Astrocyte (in vitro differentiated cells and primary cell): ENCODE measurements around the gene INPP5J. TPM values are rescaled to one million over a fixed set of nuclear protein-coding genes. Genes with fewer than 3 reads are reported as not detected.
"Not testable (repeated sequence)": the region's sequence is repeated elsewhere in the genome, so short reads cannot be mapped to it uniquely, and the experiment has no call there.

Experiments
- DNase-seq: peaks from one replicate; pipeline ENCODE4 v3.0.0-alpha.2; 2010; ENCODE audit warnings: low read depth
- FAIRE-seq: peaks from 2 replicates; lab custom pipeline; 2011; peaks lifted over from hg19 to GRCh38; lab: Jason Lieb, UNC
- H2AFZ ChIP-seq: 2 replicates; pipeline ENCODE4 v1.6.0; 2012; ENCODE audit warnings: low read depth, low read length, inconsistent platforms
- H3K27ac ChIP-seq: 2 replicates; pipeline ENCODE4 v1.5.1; 2011; ENCODE audit warnings: low read depth, low read length, inconsistent platforms
- H3K27me3 ChIP-seq: 2 replicates; pipeline ENCODE4 v1.6.0; 2011; ENCODE audit warnings: low read length, inconsistent platforms; ENCODE audit not compliant: insufficient read depth
- H3K36me3 ChIP-seq: 2 replicates; pipeline ENCODE4 v1.5.1; 2011; ENCODE audit warnings: low read length, inconsistent platforms; ENCODE audit not compliant: insufficient read depth
- H3K4me1 ChIP-seq: 2 replicates; pipeline ENCODE4 v1.5.1; 2011; ENCODE audit warnings: low read length, inconsistent platforms; ENCODE audit not compliant: insufficient read depth
- H3K4me2 ChIP-seq: 2 replicates; pipeline ENCODE4 v1.6.0; 2012; ENCODE audit warnings: low read length, inconsistent platforms
- H3K4me3 ChIP-seq: 2 replicates; pipeline ENCODE4 v1.5.1; 2011; ENCODE audit warnings: low read depth, mild to moderate bottlenecking, low read length, inconsistent platforms; ENCODE audit not compliant: insufficient read depth
- H3K79me2 ChIP-seq: 2 replicates; pipeline ENCODE4 v1.6.0; 2012; ENCODE audit warnings: mild to moderate bottlenecking, low read length, inconsistent platforms; ENCODE audit not compliant: insufficient read depth
- H3K9ac ChIP-seq: 2 replicates; pipeline ENCODE4 v1.6.0; 2012; ENCODE audit warnings: mild to moderate bottlenecking, low read length, inconsistent platforms
- H3K9me3 ChIP-seq: 2 replicates; pipeline ENCODE4 v1.5.1; 2012; ENCODE audit warnings: low read depth, mild to moderate bottlenecking, low read length, inconsistent platforms; ENCODE audit not compliant: insufficient read depth
- H4K20me1 ChIP-seq: 2 replicates; pipeline ENCODE4 v1.6.0; 2012; ENCODE audit warnings: low read length, inconsistent platforms; ENCODE audit not compliant: insufficient read depth
- H3K27ac Mint-ChIP-seq: one replicate; pipeline ENCODE4 v1.8.0; 2021; ENCODE audit warnings: mild to moderate bottlenecking, mixed read lengths; ENCODE audit not compliant: unreplicated experiment
- H3K27me3 Mint-ChIP-seq: one replicate; pipeline ENCODE4 v1.8.0; 2021; ENCODE audit warnings: low read depth, mixed read lengths; ENCODE audit not compliant: unreplicated experiment
- H3K36me3 Mint-ChIP-seq: one replicate; pipeline ENCODE4 v1.8.0; 2021; ENCODE audit warnings: low read depth, mixed read lengths; ENCODE audit not compliant: unreplicated experiment
- H3K4me1 Mint-ChIP-seq: one replicate; pipeline ENCODE4 v1.8.0; 2021; ENCODE audit warnings: low read depth, mixed read lengths; ENCODE audit not compliant: unreplicated experiment
- H3K4me3 Mint-ChIP-seq: one replicate; pipeline ENCODE4 v1.8.0; 2021; ENCODE audit warnings: mild to moderate bottlenecking, moderate library complexity, mixed read lengths; ENCODE audit not compliant: unreplicated experiment
- H3K9me3 Mint-ChIP-seq: one replicate; pipeline ENCODE4 v1.8.0; 2021; ENCODE audit warnings: mild to moderate bottlenecking, mixed read lengths; ENCODE audit not compliant: unreplicated experiment
- EZH2 ChIP-seq: IDR thresholded peaks from 2 replicates; pipeline ENCODE4 v1.6.1; 2012; ENCODE audit warnings: mild to moderate bottlenecking, low read length, inconsistent platforms; ENCODE audit not compliant: insufficient read depth
- total RNA-seq: library from RNA; stranded (reverse); gene quantifications from 2 replicates; pipeline ENCODE4 v1.2.1, GENCODE V29; 2021
- TF ChIP-seq, protein P1 (sequence below): IDR thresholded peaks from 2 replicates; pipeline ENCODE4 v1.5.1; 2011; ENCODE audit warnings: low read depth, mild to moderate bottlenecking, inconsistent platforms, low read length, moderate library complexity; ENCODE audit not compliant: insufficient read depth

Gene INPP5J
- total RNA-seq, 1 donor from 2014 or later: 3.0 TPM

DNA sequence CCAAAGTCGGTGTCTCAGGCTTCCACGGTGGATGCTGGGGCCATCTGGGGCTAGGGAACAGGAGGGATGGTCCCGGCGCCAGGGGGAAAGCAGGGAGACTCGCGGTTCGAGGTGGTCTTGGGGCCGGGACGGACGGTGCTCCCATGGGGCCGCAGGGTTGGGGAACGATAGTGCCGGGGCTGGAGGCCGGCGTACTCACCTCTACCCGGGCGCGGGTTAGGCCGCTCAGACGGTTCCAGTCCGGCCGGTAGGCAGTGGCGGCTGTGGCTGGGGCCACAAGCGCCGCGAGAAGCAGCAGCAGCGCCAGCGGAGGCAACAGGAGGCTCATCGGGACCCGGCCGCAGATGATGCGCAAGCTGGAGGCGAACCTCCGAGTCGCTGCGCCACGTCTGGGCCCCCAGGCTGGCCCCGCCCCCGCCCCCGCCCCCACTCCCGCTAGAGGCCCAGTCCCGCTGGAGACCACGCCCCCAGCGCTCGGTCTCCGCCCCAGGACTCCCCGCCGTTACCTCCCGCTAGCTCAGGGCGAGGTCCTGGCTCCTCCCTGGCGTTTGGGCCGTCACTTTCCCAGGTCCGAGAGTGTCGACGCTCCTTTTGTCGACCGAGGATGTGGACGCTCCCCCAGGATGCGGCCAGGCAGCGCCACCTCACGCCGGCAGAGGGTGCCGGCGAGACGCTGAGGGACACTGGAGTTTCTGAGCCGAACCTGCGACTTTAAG lies 15.4 kb upstream of the INPP5J start, which contains the start of gene SELENOM:
Gene SELENOM, minus strand, starts transcription at position 391 of the 716 bp plus-strand sequence. Its CDS starts 63 bp downstream, at position 328.
- no peaks in the 10 kb centered on the region for H3K27me3 Mint-ChIP-seq
- H3K27ac ChIP-seq: peak within 1 kb of the TSS; percentile 85
- DNase-seq: peak; percentile 93

DNA sequence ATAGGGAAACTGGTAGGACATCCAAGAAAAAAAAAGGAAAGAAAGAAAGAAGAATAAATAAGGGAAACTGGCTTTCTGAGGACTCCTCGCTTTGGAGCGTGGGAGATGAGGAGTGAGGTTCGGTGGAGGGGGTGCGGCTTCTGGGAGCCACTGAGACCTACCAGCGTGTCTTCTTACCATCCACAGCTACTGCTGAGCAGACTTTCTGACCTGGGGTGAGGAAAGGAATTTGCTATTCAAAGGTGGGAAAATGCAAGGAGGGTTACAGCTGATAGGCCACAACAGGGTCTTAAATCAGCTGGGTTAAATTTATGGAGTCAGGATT lies 14.9 kb upstream of the INPP5J start:
- FAIRE-seq: no peak
- peaks cover 25% of the 10 kb centered on the region for H3K4me1 Mint-ChIP-seq
- DNase-seq: no peak
- TF ChIP-seq, protein P1, sequence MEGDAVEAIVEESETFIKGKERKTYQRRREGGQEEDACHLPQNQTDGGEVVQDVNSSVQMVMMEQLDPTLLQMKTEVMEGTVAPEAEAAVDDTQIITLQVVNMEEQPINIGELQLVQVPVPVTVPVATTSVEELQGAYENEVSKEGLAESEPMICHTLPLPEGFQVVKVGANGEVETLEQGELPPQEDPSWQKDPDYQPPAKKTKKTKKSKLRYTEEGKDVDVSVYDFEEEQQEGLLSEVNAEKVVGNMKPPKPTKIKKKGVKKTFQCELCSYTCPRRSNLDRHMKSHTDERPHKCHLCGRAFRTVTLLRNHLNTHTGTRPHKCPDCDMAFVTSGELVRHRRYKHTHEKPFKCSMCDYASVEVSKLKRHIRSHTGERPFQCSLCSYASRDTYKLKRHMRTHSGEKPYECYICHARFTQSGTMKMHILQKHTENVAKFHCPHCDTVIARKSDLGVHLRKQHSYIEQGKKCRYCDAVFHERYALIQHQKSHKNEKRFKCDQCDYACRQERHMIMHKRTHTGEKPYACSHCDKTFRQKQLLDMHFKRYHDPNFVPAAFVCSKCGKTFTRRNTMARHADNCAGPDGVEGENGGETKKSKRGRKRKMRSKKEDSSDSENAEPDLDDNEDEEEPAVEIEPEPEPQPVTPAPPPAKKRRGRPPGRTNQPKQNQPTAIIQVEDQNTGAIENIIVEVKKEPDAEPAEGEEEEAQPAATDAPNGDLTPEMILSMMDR: no peak
- no peak for TF ChIP-seq EZH2
- H3K4me3 ChIP-seq: peak overlapping the region; percentile 54
- peaks cover 41% of the 10 kb centered on the region for H4K20me1 ChIP-seq
- H3K9me3 ChIP-seq: no peaks in the 10 kb centered on the region
- H3K9me3 Mint-ChIP-seq: no peaks in the 10 kb centered on the region
- peak overlapping the region; percentile 84 for H3K4me2 ChIP-seq
- H2AFZ ChIP-seq: peak overlapping the region; percentile 78
- peaks cover 23% of the 10 kb centered on the region for H3K4me1 ChIP-seq
- peaks cover 6% of the 10 kb centered on the region for H3K36me3 Mint-ChIP-seq
- no peaks in the 10 kb centered on the region for H3K27me3 ChIP-seq
- peak overlapping the region; percentile 73 for H3K9ac ChIP-seq
- H3K27me3 Mint-ChIP-seq: no peaks in the 10 kb centered on the region
- peak overlapping the region; percentile 73 for H3K4me3 Mint-ChIP-seq
- H3K79me2 ChIP-seq: peaks cover 27% of the 10 kb centered on the region
- peaks cover 9% of the 10 kb centered on the region for H3K36me3 ChIP-seq
- H3K27ac Mint-ChIP-seq: peak overlapping the region; percentile 92
- peak overlapping the region; percentile 31 for H3K27ac ChIP-seq

More for the DNA sequence above, 15.4 kb upstream of the INPP5J start, which contains the start of gene SELENOM:
- Mint-ChIP-seq H3K4me3 (peak within 1 kb of the TSS; percentile 98), H3K9me3 (no peaks in the 10 kb centered on the region), H3K27ac (peak within 1 kb of the TSS; percentile 92), H3K36me3 (peaks cover 6% of the 10 kb centered on the region), H3K4me1 (peaks cover 30% of the 10 kb centered on the region)
- peaks cover 27% of the 10 kb centered on the region for H3K79me2 ChIP-seq
- H3K4me1 ChIP-seq: peaks cover 27% of the 10 kb centered on the region
- TF ChIP-seq, protein P1: peak; percentile 87
- no peak for TF ChIP-seq EZH2
- peak; percentile 94 for FAIRE-seq
- H3K9me3 ChIP-seq: no peaks in the 10 kb centered on the region
- peaks cover 11% of the 10 kb centered on the region for H3K36me3 ChIP-seq
- peaks cover 46% of the 10 kb centered on the region for H4K20me1 ChIP-seq
- peak within 1 kb of the TSS; percentile 86 for H3K4me3 ChIP-seq
- no peaks in the 10 kb centered on the region for H3K27me3 ChIP-seq
- H3K4me2 ChIP-seq: peak within 1 kb of the TSS; percentile 99
- peak within 1 kb of the TSS; percentile 78 for H2AFZ ChIP-seq
- peak within 1 kb of the TSS; percentile 97 for H3K9ac ChIP-seq

GRCh38 chr22:31112547-31113091 lies 10.1 kb upstream of the INPP5J start:
- not testable (repeated sequence) for H2AFZ ChIP-seq, H3K36me3 Mint-ChIP-seq, H3K4me1 Mint-ChIP-seq, H3K79me2 ChIP-seq, FAIRE-seq, H3K27me3 ChIP-seq, H3K27ac Mint-ChIP-seq, H3K4me1 ChIP-seq, H4K20me1 ChIP-seq, H3K4me3 ChIP-seq, DNase-seq, H3K27me3 Mint-ChIP-seq, H3K4me3 Mint-ChIP-seq, H3K27ac ChIP-seq, H3K4me2 ChIP-seq, H3K9ac ChIP-seq, H3K9me3 Mint-ChIP-seq, H3K9me3 ChIP-seq, H3K36me3 ChIP-seq
